Activated T-cell treated with anti-CD3 and anti-CD28 coated beads for 48 hours (primary cell): ENCODE measurements around the gene NDP.

Experiments
- DNase-seq: peaks from one replicate; pipeline ENCODE4 v3.0.0-alpha.2; 2020; ENCODE audit warnings: low read depth

Gene NDP

GRCh38 chrX:43973249-43974099, at the start of gene NDP:
TSS of gene NDP (minus strand) at chrX:43973390. CDS start at chrX:43958645, 14,745 bp downstream.
- no peak for DNase-seq

- DNase-seq, result no peak
Measured at GRCh38 chrX:44022964-44023363, 49.8 kb upstream of the NDP start.

DNA sequence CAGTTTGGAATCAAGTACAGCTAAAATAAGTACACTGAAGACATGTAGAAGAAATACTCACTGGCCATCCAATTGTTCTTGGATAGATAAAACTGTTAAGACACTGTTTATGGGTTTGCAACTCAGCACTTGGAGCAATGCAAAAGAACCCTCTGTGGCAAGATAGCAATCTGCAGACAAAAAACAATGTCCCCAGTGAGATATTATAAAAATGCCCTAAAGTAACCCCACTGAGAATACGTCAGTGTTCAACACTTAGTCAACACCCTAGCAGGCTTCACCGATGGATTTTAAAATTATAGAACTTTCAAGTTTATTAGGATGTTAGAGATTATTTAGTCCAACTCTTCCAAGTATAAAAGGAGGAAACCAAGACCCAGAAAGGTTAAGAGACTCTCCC, 47.5 kb upstream of the NDP start:
- no peak for DNase-seq

DNA sequence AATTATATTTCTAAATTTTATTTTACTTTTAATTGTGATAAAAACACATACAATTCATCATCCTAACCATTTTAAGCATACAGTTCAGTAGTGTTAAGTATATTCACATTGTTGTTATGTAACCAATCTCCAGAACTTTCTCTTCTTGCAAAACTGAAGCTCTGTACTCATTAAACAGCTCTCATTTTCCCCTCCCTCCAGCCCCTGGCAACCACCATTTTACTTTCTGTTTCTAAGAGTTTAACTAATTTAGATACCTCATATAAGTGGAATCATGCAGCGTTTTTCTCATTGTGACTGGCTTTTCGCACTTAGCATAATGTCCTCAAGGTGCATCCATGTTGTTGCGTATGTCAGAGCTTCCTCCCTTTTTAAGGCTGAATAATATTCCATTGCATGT, 46.7 kb upstream of the NDP start:
- no peak for DNase-seq

DNA sequence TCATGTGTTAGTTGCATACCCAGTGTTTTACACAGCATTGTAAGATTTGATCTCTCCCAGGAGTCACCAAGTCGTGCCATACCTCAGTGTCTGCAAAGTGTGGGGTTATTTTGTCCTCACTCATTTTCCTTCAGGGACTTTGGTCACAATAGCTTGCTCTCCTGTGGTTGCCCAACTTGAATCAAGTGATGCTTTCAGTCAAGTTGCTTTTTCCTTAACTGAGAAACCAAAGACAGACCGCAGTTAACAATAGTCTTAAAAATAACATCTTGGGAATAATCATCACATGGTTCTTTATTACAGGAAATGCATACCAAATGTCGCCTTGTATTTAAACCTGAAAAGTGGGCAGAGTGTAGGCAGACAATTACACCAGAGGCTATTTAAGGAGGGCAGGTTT, 44.5 kb upstream of the NDP start:
- no peak for DNase-seq

- no peak for DNase-seq
Measured at GRCh38 chrX:44016906-44017305, 43.7 kb upstream of the NDP start.

- DNase-seq, result peak; percentile 35
Measured at GRCh38 chrX:44012484-44013096, 39.4 kb upstream of the NDP start.

DNA sequence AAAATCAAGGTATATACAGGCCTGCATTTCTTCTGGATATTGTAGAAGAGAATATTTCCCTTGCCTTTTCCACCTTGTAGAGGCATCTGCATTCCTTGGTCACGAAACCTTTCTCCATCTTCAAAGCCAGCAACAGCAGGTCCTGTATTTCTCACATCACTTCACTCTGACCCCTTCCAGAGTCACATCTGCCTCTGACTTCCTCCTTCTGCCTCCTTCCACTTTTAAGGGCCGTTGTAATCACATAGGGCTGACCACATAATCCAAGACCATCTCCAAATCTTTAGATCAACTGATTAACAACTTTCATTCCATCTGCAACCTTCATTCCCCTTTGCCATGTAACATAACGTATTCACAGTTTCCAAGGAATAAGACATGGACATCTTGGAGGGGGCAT, 38.3 kb upstream of the NDP start:
- DNase-seq, result no peak

GRCh38 chrX:44010626-44011025, 37.4 kb upstream of the NDP start:
- DNase-seq, result no peak

GRCh38 chrX:44006081-44006480, 32.9 kb upstream of the NDP start:
- DNase-seq, result no peak

GRCh38 chrX:44003975-44004374, 30.8 kb upstream of the NDP start:
- no peak for DNase-seq

DNA sequence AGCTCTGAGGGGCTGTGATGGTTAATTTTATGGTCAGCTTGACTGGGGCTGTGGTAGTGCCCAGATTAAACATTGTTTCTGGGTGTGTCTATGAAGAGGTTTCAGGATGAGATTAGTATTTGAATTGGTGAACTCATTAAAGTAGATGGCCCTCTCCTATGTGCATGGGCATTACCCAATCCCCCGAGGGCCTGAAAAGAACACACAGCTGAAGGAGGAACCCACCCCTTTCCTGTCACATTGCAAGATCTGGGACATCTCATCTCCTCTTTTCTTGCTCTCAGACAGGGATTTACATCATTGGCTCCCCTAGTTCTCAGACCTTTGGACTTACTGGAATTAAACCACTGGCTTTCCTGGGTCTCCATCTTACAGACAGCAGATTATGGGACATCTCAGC, 29.4 kb upstream of the NDP start:
- no peak for DNase-seq

DNA sequence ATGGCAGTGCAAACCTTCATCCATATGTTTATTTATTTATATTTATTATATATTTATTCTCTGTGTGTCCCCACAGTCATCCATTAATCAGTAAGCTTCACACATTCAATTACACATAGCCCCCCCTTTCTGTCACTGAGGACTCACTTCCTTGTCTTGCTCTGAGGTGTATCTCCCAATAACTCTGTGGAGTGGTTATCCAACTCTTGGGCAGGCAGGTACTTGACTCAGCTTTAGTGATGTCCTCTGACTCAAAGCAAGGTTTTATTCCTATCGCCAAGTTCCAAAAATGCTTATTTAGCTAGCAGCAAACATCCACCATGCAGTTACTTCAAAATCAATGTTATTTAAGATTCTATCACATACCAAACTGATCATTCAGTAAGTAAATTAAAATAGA, 25.2 kb upstream of the NDP start:
- DNase-seq, result no peak

- DNase-seq, result no peak
Measured at GRCh38 chrX:43996491-43996890, 23.3 kb upstream of the NDP start.

GRCh38 chrX:43986083-43986482, 12.9 kb upstream of the NDP start:
- DNase-seq, result no peak

- DNase-seq, result no peak
Measured at GRCh38 chrX:43985511-43985910, 12.3 kb upstream of the NDP start.

GRCh38 chrX:43978226-43978625, 5.0 kb upstream of the NDP start:
- DNase-seq, result no peak

- DNase-seq, result no peak
Measured at GRCh38 chrX:43976205-43976604, 3.0 kb upstream of the NDP start.

DNA sequence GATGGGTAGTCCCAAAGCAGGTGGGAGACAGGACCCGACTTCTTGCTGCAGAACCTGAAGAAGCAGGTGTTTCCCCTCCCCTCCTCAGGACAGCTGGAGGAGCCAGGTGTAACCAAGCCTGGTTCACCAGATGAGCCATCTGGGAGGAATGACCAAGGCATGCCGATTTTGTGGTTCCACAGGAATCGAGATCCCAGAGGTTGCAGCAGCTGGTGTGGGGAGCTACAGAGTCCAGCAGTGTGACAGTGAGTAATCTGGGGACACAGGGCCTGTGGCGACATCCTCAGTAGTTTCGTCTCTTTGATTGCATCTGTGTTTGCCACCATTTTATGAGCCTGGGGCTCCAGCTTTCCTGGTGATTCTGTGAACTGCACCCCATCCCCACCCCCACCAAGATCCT, 2.6 kb upstream of the NDP start:
- no peak for DNase-seq

GRCh38 chrX:43974741-43975465, 1.7 kb upstream of the NDP start:
- DNase-seq, result no peak

GRCh38 chrX:43974100-43974475, 898 bp upstream of the NDP start:
- DNase-seq, result no peak

DNA sequence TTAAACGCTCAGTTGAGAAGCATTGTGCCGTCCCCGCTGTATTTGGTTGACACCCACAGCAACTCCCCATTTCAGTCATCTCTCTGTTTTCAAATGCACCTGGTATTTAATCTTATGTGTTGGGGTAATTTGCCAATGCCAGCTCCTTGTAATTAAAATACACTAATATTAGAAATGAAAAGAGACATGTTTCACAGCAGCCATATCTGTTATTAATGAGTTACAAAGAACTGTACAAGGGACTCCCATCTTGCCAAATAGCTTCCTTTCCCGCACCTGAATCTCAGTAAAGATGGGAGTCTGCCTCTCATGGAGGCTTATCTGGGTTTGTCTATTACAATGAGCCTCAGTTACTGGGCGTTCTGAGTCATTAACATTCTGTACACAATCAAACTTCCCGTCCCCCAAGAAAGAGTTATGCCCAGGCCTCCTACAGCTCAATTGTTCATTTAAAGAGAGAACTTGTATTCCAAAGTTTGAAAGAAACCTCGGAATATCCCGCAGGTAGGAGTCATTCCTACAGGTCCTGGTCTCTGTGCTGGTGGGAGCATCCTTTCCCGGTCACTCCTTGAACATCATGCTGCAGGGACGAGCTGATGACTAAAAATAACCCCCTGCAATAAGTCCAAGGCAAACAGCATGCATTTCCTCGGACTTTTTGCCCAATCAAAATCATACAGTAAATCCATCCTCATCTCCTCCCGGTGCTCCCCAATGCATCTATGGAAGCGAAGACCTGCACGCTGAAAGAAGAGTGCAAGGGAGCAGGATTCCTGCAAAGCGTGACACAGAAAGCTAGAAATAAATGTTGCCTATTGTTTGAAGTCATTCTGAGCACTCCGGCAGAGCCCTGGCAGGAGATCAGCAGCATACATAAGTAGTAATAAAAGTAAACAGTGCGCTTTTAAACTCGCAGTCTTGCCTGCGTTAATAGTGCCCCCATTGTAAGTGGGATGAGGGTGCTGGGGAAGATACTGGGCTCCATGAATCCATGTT, 926 bp downstream of the NDP start:
- DNase-seq, result no peak
